SU-DHL-6 (cell line): Measurements from ENCODE around the gene ARHGEF28.

Experiments
- H2AFZ ChIP-seq: fragments of 200-600 bp; sonication (generic); 2 replicates; pipeline ENCODE4 v1.6.1; 2014; ENCODE audit warnings: low read depth, mild to moderate bottlenecking, moderate library complexity, mixed read lengths, antibody characterized with exemption, low read length; ENCODE audit not compliant: severe bottlenecking
- H3F3A ChIP-seq: fragments of 200-600 bp; shearing (Covaris generic); 2 replicates; pipeline ENCODE4 v1.6.0; 2016; ENCODE audit warnings: antibody characterized with exemption, mild to moderate bottlenecking; ENCODE audit not compliant: insufficient read depth
- H3K27ac ChIP-seq: fragments of 200-600 bp; sonication (generic); 2 replicates; pipeline ENCODE4 v1.5.1; 2016; ENCODE audit warnings: low read depth, mild to moderate bottlenecking, low read length, moderate library complexity, mixed read lengths
- H3K27me3 ChIP-seq: fragments of 200-600 bp; sonication (generic), shearing (Covaris generic); 2 replicates; pipeline ENCODE4 v1.6.0; 2014; ENCODE audit warnings: mild to moderate bottlenecking, low read length
- H3K36me3 ChIP-seq: fragments of 200-600 bp; sonication (generic); 2 replicates; pipeline ENCODE4 v1.6.1; 2014; ENCODE audit warnings: mild to moderate bottlenecking, low read length, mixed read lengths
- H3K4me2 ChIP-seq: fragments of 300-600, 200-600 bp; shearing (Covaris generic), sonication (generic); 2 replicates; pipeline ENCODE4 v1.6.0; 2014; ENCODE audit warnings: low read length, low read depth, mild to moderate bottlenecking; ENCODE audit not compliant: poor library complexity, severe bottlenecking
- H3K4me3 ChIP-seq: fragments of 200-600 bp; sonication (generic); 2 replicates; pipeline ENCODE4 v1.5.1; 2014; ENCODE audit warnings: antibody characterized with exemption, low read length, mild to moderate bottlenecking, mixed read lengths; ENCODE audit not compliant: insufficient read depth, poor library complexity, severe bottlenecking
- H3K79me2 ChIP-seq: fragments of 200-600 bp; sonication (generic); 2 replicates; pipeline ENCODE4 v1.6.1; 2014; ENCODE audit warnings: mild to moderate bottlenecking, low read length, moderate library complexity; ENCODE audit not compliant: insufficient read depth
- H3K9ac ChIP-seq: fragments of 200-600 bp; sonication (generic); 2 replicates; pipeline ENCODE4 v1.7.0; 2014; ENCODE audit warnings: mild to moderate bottlenecking, low read length
- H3K9me2 ChIP-seq: fragments of 200-600 bp; sonication (generic); replicated peaks from 2 replicates; pipeline ENCODE4 v1.6.1; 2014; ENCODE audit warnings: low read length; ENCODE audit not compliant: insufficient read depth
- H3K9me3 ChIP-seq: fragments of 200-600 bp; sonication (generic); 2 replicates; pipeline ENCODE4 v1.6.1; 2014; ENCODE audit warnings: low read length, mixed read lengths; ENCODE audit not compliant: insufficient read depth
- H4K20me1 ChIP-seq: fragments of 200-600 bp; sonication (generic); 2 replicates; pipeline ENCODE4 v1.6.1; 2014; ENCODE audit warnings: low read depth, mild to moderate bottlenecking, antibody characterized with exemption, low read length, moderate library complexity, mixed read lengths
- CTCF ChIP-seq: fragments of 200-600 bp; sonication (generic); IDR thresholded peaks from one replicate; pipeline ENCODE4 v1.5.1; 2017; ENCODE audit warnings: antibody characterized with exemption, mild to moderate bottlenecking, low read length, moderate library complexity; ENCODE audit not compliant: insufficient read depth, poor library complexity, severe bottlenecking
- EZH2phosphoT487 ChIP-seq: fragments of 200-600 bp; sonication (generic), shearing (Covaris generic); conservative IDR thresholded peaks from 2 replicates; pipeline ENCODE4 v1.6.1; 2018; ENCODE audit warnings: mild to moderate bottlenecking, antibody characterized with exemption, low read length, moderate library complexity, mixed read lengths

The ARHGEF28 gene

DNA sequence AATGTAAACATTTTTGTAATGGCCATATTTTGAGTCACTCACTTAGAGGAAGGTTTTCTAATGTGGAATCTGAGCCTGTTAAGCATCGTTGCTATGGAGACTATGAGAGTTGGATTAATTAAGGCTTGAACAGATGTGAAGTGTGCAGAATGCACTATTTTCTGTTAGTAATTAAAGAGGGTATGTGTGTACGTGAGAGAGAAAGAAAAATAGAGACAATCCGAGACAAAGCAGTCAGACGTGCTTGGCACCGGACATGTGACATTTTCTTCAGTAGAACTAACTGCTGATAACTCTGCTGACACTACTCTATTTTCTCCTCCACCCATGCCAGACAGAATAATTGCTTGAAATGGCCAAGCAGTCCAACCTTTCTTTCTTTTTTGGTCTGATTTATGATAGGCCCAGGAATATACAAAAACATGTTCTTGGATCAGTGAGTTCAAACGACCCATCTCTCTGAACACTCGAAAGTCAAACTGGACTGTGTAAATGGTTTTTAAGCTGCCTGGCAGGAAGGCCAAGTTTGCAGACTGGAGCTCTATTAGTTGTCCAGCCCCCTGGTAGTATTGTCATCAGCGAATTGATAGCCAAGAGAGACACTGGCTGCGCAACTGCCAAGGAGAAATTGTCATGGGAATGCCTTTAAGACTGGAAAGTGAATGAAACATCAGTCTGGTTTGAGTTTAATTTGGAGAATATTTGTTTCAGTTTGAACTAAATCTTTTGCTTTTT, 322.1 kb downstream of the ARHGEF28 start:
- no peak overlapping the region for H3K27ac ChIP-seq
- no peak overlapping the region for H3K4me3 ChIP-seq
- no peak for TF ChIP-seq CTCF
- TF ChIP-seq EZH2phosphoT487: no peak
- H3K79me2 ChIP-seq: no peaks in the 10 kb centered on the region
- H3K9me2 ChIP-seq: no peaks in the 10 kb centered on the region
- H3K9ac ChIP-seq: no peak overlapping the region
- no peaks in the 10 kb centered on the region for H3K36me3 ChIP-seq
- no peaks in the 10 kb centered on the region for H4K20me1 ChIP-seq
- H2AFZ ChIP-seq: no peak overlapping the region
- no peaks in the 10 kb centered on the region for H3F3A ChIP-seq
- H3K4me2 ChIP-seq: no peak overlapping the region
- H3K9me3 ChIP-seq: no peaks in the 10 kb centered on the region
- H3K27me3 ChIP-seq: no peaks in the 10 kb centered on the region

GRCh38 chr5:73948720-73949119, 322.7 kb downstream of the ARHGEF28 start:
- H3K4me2 ChIP-seq: no peak overlapping the region

DNA sequence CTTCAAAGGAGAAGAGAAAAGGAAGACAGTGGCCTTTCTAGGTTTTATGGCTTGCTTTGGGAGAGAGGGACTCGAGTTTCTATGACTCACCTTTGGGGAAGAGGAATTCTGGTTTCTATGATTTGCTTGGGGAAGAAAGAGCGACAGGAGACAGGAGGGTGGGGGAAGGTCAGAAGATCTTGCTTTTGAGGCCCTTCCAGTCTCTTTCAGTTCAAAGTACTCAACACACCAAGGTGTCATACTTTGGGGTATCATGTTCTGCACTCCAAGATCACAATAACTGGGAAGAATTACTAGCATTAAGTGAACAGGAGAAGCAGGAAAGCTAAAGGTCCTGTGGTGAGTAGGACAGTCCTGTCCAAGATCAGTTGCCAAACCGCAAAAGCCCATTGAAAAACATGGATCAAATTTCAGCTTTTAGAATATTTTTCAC, 324.5 kb downstream of the ARHGEF28 start:
- no peak for TF ChIP-seq EZH2phosphoT487
- TF ChIP-seq CTCF: no peak
- no peaks in the 10 kb centered on the region for H3K9me3 ChIP-seq
- H2AFZ ChIP-seq: no peak overlapping the region
- H3K9ac ChIP-seq: no peak overlapping the region
- H3K27ac ChIP-seq: no peak overlapping the region
- no peak overlapping the region for H3K4me3 ChIP-seq
- H3K79me2 ChIP-seq: no peaks in the 10 kb centered on the region
- H3K4me2 ChIP-seq: no peak overlapping the region
- H3K36me3 ChIP-seq: no peaks in the 10 kb centered on the region
- H4K20me1 ChIP-seq: no peaks in the 10 kb centered on the region
- H3K9me2 ChIP-seq: no peaks in the 10 kb centered on the region
- H3F3A ChIP-seq: no peaks in the 10 kb centered on the region
- no peaks in the 10 kb centered on the region for H3K27me3 ChIP-seq

More at GRCh38 chr5:73948720-73949119, 322.7 kb downstream of the ARHGEF28 start:
- H2AFZ ChIP-seq: no peak overlapping the region
- H3K36me3 ChIP-seq: no peaks in the 10 kb centered on the region
- H3K27ac ChIP-seq: no peak overlapping the region
- no peaks in the 10 kb centered on the region for H3K79me2 ChIP-seq
- no peaks in the 10 kb centered on the region for H3K9me2 ChIP-seq
- no peaks in the 10 kb centered on the region for H4K20me1 ChIP-seq
- no peak overlapping the region for H3K9ac ChIP-seq
- TF ChIP-seq EZH2phosphoT487: no peak
- H3F3A ChIP-seq: no peaks in the 10 kb centered on the region
- no peaks in the 10 kb centered on the region for H3K27me3 ChIP-seq
- no peaks in the 10 kb centered on the region for H3K9me3 ChIP-seq
- H3K4me3 ChIP-seq: no peak overlapping the region

- H3K4me3 ChIP-seq: no peak overlapping the region
- no peaks in the 10 kb centered on the region for H3F3A ChIP-seq
- H3K9ac ChIP-seq: no peak overlapping the region
- no peaks in the 10 kb centered on the region for H3K36me3 ChIP-seq
- H3K27ac ChIP-seq: no peak overlapping the region
- no peak overlapping the region for H3K4me2 ChIP-seq
- H3K9me2 ChIP-seq: no peaks in the 10 kb centered on the region
- TF ChIP-seq CTCF (no peak), EZH2phosphoT487 (no peak)
- H3K27me3 ChIP-seq: no peaks in the 10 kb centered on the region
- H3K79me2 ChIP-seq: no peaks in the 10 kb centered on the region
- H2AFZ ChIP-seq: no peak overlapping the region
- no peaks in the 10 kb centered on the region for H3K9me3 ChIP-seq
- H4K20me1 ChIP-seq: no peaks in the 10 kb centered on the region
Measured at GRCh38 chr5:73950912-73951430, 325.0 kb downstream of the ARHGEF28 start.
